Muscle layer of duodenum (tissue), 2 donors: ENCODE measurements around the gene CRYBB2.

Experiments used
- H3K27ac ChIP-seq: one replicate; pipeline ENCODE4 v1.7.0; 2013; ENCODE audit warnings: mild to moderate bottlenecking, low read length
- H3K27me3 ChIP-seq: one replicate; pipeline ENCODE4 v1.7.0; 2013; ENCODE audit warnings: low read depth, mild to moderate bottlenecking, control low read depth, low read length
- H3K36me3 ChIP-seq, 2 donors: one replicate each; pipeline ENCODE4 v1.7.0; 2013; ENCODE audit warnings: low read length in 2 of 2, control low read depth in 1 of 2, mild to moderate bottlenecking in 1 of 2; ENCODE audit not compliant: insufficient read depth in 2 of 2, control insufficient read depth in 1 of 2
- H3K4me1 ChIP-seq, 2 donors: one replicate each; pipeline ENCODE4 v1.7.0; 2013; ENCODE audit warnings: low read length in 2 of 2, mild to moderate bottlenecking in 2 of 2, control low read depth in 1 of 2, moderate library complexity in 1 of 2; ENCODE audit not compliant: insufficient read depth in 2 of 2, control insufficient read depth in 1 of 2
- H3K4me3 ChIP-seq, 2 donors: one replicate each; pipeline ENCODE4 v1.7.0; 2013; ENCODE audit warnings: low read length in 2 of 2, low read depth in 1 of 2, mild to moderate bottlenecking in 1 of 2
- H3K9me3 ChIP-seq, 2 donors: one replicate each; pipeline ENCODE4 v1.7.0; 2013; ENCODE audit warnings: low read length in 2 of 2, control low read depth in 1 of 2, mild to moderate bottlenecking in 1 of 2; ENCODE audit not compliant: control insufficient read depth in 1 of 2
- donor health status: healthy.

Gene CRYBB2

GRCh38 chr22:25182131-25183110 is 37.0 kb upstream of the CRYBB2 start:
- Histone ChIP-seq H3K27me3 (no peaks in the 10 kb centered on the region), H3K9me3 (peaks cover 7 to 9% of the 10 kb centered on the region in 2 donors), H3K27ac (no peak overlapping the region), H3K36me3 (peaks cover 5 to 46% of the 10 kb centered on the region in 2 donors), H3K4me3 (no peak overlapping the region), H3K4me1 (no peaks in the 10 kb centered on the region)

- Histone ChIP-seq H3K9me3 (peaks cover 7 to 9% of the 10 kb centered on the region in 2 donors), H3K27ac (no peak overlapping the region), H3K4me3 (no peak overlapping the region), H3K36me3 (peaks cover 5 to 35% of the 10 kb centered on the region in 2 donors), H3K4me1 (no peaks in the 10 kb centered on the region), H3K27me3 (no peaks in the 10 kb centered on the region)
Observed at GRCh38 chr22:25183949-25184619, 35.4 kb upstream of the CRYBB2 start.

GRCh38 chr22:25186140-25186539 is 33.3 kb upstream of the CRYBB2 start:
- Histone ChIP-seq H3K27ac (no peak overlapping the region), H3K4me3 (no peak overlapping the region), H3K27me3 (no peaks in the 10 kb centered on the region), H3K4me1 (no peaks in the 10 kb centered on the region), H3K9me3 (no peaks in the 10 kb centered on the region), H3K36me3 (peaks cover 5 to 23% of the 10 kb centered on the region in 2 donors)

GRCh38 chr22:25187469-25187868 is 32.0 kb upstream of the CRYBB2 start:
- Histone ChIP-seq H3K9me3 (no peaks in the 10 kb centered on the region), H3K27me3 (no peaks in the 10 kb centered on the region), H3K27ac (no peak overlapping the region), H3K4me3 (no peak overlapping the region), H3K36me3 (peaks cover 5 to 24% of the 10 kb centered on the region in 2 donors), H3K4me1 (no peaks in the 10 kb centered on the region)

- Histone ChIP-seq H3K27ac (no peak overlapping the region), H3K4me3 (no peak overlapping the region), H3K27me3 (no peaks in the 10 kb centered on the region), H3K4me1 (no peaks in the 10 kb centered on the region), H3K36me3 (peaks cover 8 to 9% of the 10 kb centered on the region in 2 donors), H3K9me3 (no peaks in the 10 kb centered on the region)
Observed at GRCh38 chr22:25192406-25192805, 27.0 kb upstream of the CRYBB2 start.

- no peaks in the 10 kb centered on the region for H3K9me3 ChIP-seq
- no peaks in the 10 kb centered on the region for H3K4me1 ChIP-seq
- peaks cover 9 to 10% of the 10 kb centered on the region in 2 donors for H3K36me3 ChIP-seq
- H3K4me3 ChIP-seq: no peak overlapping the region
- H3K27me3 ChIP-seq: no peaks in the 10 kb centered on the region
- no peak overlapping the region for H3K27ac ChIP-seq
Observed at GRCh38 chr22:25193130-25193529, 26.3 kb upstream of the CRYBB2 start.

- no peaks in the 10 kb centered on the region for H3K4me1 ChIP-seq
- no peaks in the 10 kb centered on the region for H3K27me3 ChIP-seq
- H3K27ac ChIP-seq: no peak overlapping the region
- peaks cover 9 to 10% of the 10 kb centered on the region in 2 donors for H3K36me3 ChIP-seq
- H3K9me3 ChIP-seq: no peaks in the 10 kb centered on the region
- no peak overlapping the region for H3K4me3 ChIP-seq
Observed at GRCh38 chr22:25193548-25193947, 25.9 kb upstream of the CRYBB2 start.

- Histone ChIP-seq H3K9me3 (no peaks in the 10 kb centered on the region), H3K27ac (no peak overlapping the region), H3K36me3 (peaks cover 9 to 10% of the 10 kb centered on the region in 2 donors), H3K4me3 (no peak overlapping the region), H3K27me3 (no peaks in the 10 kb centered on the region), H3K4me1 (no peaks in the 10 kb centered on the region)
Observed at GRCh38 chr22:25196326-25196725, 23.1 kb upstream of the CRYBB2 start.

- H3K4me3 ChIP-seq: no peak overlapping the region
- no peaks in the 10 kb centered on the region for H3K4me1 ChIP-seq
- no peaks in the 10 kb centered on the region for H3K27me3 ChIP-seq
- H3K36me3 ChIP-seq: peaks cover 6 to 10% of the 10 kb centered on the region in 2 donors
- H3K9me3 ChIP-seq: no peaks in the 10 kb centered on the region
- H3K27ac ChIP-seq: no peak overlapping the region
Observed at GRCh38 chr22:25197340-25197739, 22.1 kb upstream of the CRYBB2 start.

- no peak within 1 kb of the TSS for H3K4me3 ChIP-seq
- no peaks in the 10 kb centered on the region for H3K9me3 ChIP-seq
- peaks cover 0 to 10% of the 10 kb centered on the region in 2 donors for H3K36me3 ChIP-seq
- H3K27me3 ChIP-seq: no peaks in the 10 kb centered on the region
- no peak within 1 kb of the TSS for H3K27ac ChIP-seq
- H3K4me1 ChIP-seq: no peaks in the 10 kb centered on the region
Observed at GRCh38 chr22:25199731-25200520, 19.5 kb upstream of the CRYBB2 start, which contains the start of gene CRYBB3. Gene CRYBB3, plus strand, starts transcription at chr22:25199858. Its CDS starts 1,539 bp downstream, at chr22:25201397.

GRCh38 chr22:25200967-25201366 is 18.5 kb upstream of the CRYBB2 start:
- Histone ChIP-seq H3K27me3 (no peaks in the 10 kb centered on the region), H3K36me3 (peaks cover 0 to 6% of the 10 kb centered on the region in 2 donors), H3K4me1 (no peaks in the 10 kb centered on the region)

More at GRCh38 chr22:25200967-25201366, 18.5 kb upstream of the CRYBB2 start:
- H3K4me3 ChIP-seq: no peak overlapping the region
- no peak overlapping the region for H3K27ac ChIP-seq
- no peaks in the 10 kb centered on the region for H3K9me3 ChIP-seq
